BLaER1 treated with 17β-estradiol and CSF1 and Interleukin-3, amounts not matched to agents 10 nM and 100 nM (cell line): ENCODE measurements around the gene HORMAD2.
A peak's percentile ranks its signal among the peaks of the same experiment; 100 is the strongest.
"Not testable (repeated sequence)": the region's sequence is repeated elsewhere in the genome, so short reads cannot be mapped to it uniquely, and the experiment has no call there.

ENCODE experiments used
- H3K27ac ChIP-seq, 11 experiments: shearing (Covaris generic); formaldehyde crosslinking; 2 replicates each; pipeline ENCODE4 v1.8.1; 2022
- H3K27me3 ChIP-seq, 11 experiments: shearing (Covaris generic); formaldehyde crosslinking; 2 replicates each; pipeline ENCODE4 v1.8.1; 2022
- H3K36me3 ChIP-seq, 11 experiments: shearing (Covaris generic); formaldehyde crosslinking; 2 replicates each; pipeline ENCODE4 v1.8.1; 2022
- H3K4me1 ChIP-seq, 10 experiments: shearing (Covaris generic); formaldehyde crosslinking; 2 replicates each; pipeline ENCODE4 v1.8.1; 2022
- H3K4me2 ChIP-seq, 11 experiments: shearing (Covaris generic); formaldehyde crosslinking; 2 replicates each; pipeline ENCODE4 v1.8.1; 2022
- H3K4me3 ChIP-seq, 10 experiments: shearing (Covaris generic); formaldehyde crosslinking; 2 replicates each; pipeline ENCODE4 v1.8.1; 2022
- H3K9ac ChIP-seq, 11 experiments: shearing (Covaris generic); formaldehyde crosslinking; 2 replicates each; pipeline ENCODE4 v1.8.1; 2022
- H3K9me3 ChIP-seq, 11 experiments: shearing (Covaris generic); formaldehyde crosslinking; replicated peaks in 1 of 11; 2 replicates each; pipeline ENCODE4 v1.8.1; 2022
- H4K20me1 ChIP-seq, 11 experiments: shearing (Covaris generic); formaldehyde crosslinking; 2 replicates each; pipeline ENCODE4 v1.8.1; 2022
- Cebpa-rat ChIP-seq, 11 experiments: shearing (Covaris generic); IDR thresholded peaks; 2 replicates each; pipeline ENCODE4 v1.8.1; 2022

The HORMAD2 gene

DNA sequence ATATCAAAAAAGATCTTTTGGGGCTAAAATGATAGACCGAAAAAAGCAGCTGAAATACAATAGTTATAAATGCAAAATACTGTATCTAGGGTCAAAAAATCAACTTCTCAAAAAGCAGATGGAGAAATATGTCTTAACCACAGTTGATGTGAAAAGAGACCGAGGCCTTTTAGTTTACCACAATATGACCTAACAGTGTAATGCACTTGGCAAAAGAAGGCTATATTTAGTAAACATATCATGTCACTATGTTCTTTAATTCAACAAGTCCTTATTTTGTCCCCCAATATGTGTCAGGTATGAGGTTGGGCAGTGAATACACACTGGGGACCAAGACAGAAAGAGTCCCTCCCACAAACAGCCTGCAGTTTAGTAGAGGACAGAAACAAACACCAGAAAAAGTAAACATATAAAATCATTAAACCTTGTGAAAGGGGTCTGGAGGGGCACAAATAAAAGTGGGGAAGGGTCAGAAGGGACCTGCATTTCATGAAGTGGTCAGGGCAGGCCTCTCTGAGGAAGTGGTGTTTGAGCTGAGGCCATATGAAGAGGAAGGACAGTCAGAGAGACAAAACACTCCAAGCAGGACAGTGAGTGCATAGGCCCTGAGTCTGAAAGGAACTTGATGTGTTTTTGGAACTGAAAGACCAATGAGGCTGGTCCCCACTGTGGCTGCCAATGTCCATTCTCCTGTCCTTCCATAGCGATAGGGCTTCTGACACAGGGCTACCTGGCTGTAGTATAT, 112.9 kb downstream of the HORMAD2 start:
- Histone ChIP-seq H3K9me3 (no peaks in the 10 kb centered on the region), H3K27me3 (no peaks in the 10 kb centered on the region), H3K4me1 (peaks cover 27 to 66% (median 45%) of the 10 kb centered on the region in 10 experiments), H3K36me3 (no peaks in the 10 kb centered on the region), H3K27ac (0 out of 22 replicates have a peak overlapping the region, but pooled peaks of 1 of the 11 experiments have one; percentile 5), H3K4me2 (peak overlapping the region in 4 of 11 experiments; percentile 5 to 45 (median 24); a peak in 7 of 22 replicates), H4K20me1 (no peaks in the 10 kb centered on the region), H3K9ac (no peak overlapping the region), H3K4me3 (no peak overlapping the region)
- no peak for TF ChIP-seq Cebpa-rat (IDR thresholded peaks at IDR 0.05)

DNA sequence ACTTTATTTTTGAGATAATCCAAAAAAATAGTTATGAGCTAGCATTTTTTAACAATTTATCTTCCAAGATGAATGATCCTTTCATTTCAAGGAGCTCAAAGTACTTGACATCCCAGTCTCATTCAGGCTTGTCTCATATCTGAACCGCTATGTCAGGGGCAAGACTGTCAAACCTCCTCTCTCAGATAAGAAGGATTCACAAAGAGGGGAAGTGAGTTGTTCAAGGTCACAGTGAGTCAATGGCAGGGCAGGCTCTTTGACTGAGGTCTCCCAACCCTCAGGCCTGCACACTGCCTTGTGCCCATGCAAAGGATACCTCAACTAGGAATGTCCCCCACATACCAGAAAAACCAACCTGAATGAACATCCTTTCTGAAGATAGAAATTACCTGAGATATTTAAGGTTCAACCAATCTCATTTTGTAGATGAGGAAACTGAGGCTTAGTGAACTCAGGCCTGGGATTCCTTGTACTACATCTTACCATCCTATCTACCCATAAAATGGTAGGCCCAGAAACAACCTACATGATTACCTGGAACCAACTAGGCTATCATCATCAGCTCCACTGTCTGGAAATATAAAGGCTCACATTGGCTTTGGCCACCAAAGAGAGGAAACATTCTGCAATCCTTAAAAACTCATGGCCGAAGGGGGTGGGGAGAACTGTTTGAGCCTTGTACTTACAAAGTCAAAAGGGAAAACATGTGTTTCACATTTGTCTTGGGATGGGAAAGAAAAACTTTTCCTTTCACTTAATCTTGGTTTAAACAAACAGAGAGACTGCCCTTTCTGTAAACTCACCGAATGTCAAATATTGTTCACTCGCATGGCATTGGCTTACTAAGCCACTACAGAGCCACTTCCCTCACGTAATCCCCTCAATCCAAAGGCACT, 115.2 kb downstream of the HORMAD2 start:
- Histone ChIP-seq H3K4me2 (peak overlapping the region; percentile 62 to 84 (median 74)), H3K4me1 (peaks cover 26 to 71% (median 47%) of the 10 kb centered on the region in 10 experiments), H3K9ac (peak overlapping the region in 4 of 11 experiments; percentile 19 to 48 (median 40); a peak in 4 of 22 replicates), H3K4me3 (no peak overlapping the region), H4K20me1 (no peaks in the 10 kb centered on the region), H3K27me3 (no peaks in the 10 kb centered on the region), H3K9me3 (no peaks in the 10 kb centered on the region), H3K27ac (peak overlapping the region in 9 of 11 experiments; percentile 55 to 73 (median 65); a peak in 17 of 22 replicates), H3K36me3 (no peaks in the 10 kb centered on the region)
- TF ChIP-seq Cebpa-rat (IDR thresholded peaks at IDR 0.05), result no peak

DNA sequence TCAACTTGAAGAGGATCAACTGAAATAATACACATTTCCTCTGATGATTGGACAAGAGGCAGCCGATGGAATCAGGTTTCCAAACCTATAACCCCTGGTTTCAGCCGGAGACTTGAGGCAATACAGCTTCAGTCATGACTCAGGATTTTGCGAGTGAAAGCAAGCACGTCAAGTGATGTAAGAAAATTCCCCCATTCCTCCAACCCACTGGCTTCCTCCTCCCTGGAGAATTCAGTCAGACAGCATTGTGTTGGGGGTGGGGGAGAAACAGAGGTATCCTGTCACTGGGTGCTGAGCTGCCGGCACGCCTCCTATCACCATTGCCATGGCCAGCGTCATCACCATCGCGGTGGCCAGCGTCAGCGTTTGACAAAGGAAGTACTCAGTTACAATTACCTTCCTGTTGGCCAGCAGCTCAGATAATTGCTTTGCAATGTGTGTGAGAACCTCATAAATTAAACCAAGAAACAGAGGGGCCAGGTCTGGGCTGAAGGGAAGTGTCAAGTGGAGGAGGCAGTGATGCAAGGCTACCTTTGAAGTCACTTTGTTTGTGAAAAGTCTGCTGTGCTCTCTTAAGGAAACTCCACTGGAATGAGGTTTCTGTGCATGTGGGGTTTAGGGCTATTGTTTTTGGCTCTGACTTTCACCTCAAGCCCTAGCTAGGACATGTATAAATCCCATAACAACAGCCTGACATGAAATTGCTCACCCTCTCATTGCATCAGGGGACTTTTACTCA, 116.0 kb downstream of the HORMAD2 start:
- Histone ChIP-seq H3K9ac (peak overlapping the region in 8 of 11 experiments; percentile 19 to 58 (median 40); a peak in 14 of 22 replicates), H3K4me1 (peaks cover 19 to 65% (median 44%) of the 10 kb centered on the region in 10 experiments), H3K4me2 (peak overlapping the region; percentile 62 to 84 (median 74)), H3K4me3 (no peak overlapping the region), H3K9me3 (no peaks in the 10 kb centered on the region), H4K20me1 (no peaks in the 10 kb centered on the region), H3K27me3 (no peaks in the 10 kb centered on the region), H3K27ac (peak overlapping the region in 10 of 11 experiments; percentile 15 to 73 (median 65); a peak in 18 of 22 replicates), H3K36me3 (no peaks in the 10 kb centered on the region)
- TF ChIP-seq Cebpa-rat (IDR thresholded peaks at IDR 0.05), result peak in 1 of 11 experiments; percentile 33; a peak in 3 of 22 replicates

DNA sequence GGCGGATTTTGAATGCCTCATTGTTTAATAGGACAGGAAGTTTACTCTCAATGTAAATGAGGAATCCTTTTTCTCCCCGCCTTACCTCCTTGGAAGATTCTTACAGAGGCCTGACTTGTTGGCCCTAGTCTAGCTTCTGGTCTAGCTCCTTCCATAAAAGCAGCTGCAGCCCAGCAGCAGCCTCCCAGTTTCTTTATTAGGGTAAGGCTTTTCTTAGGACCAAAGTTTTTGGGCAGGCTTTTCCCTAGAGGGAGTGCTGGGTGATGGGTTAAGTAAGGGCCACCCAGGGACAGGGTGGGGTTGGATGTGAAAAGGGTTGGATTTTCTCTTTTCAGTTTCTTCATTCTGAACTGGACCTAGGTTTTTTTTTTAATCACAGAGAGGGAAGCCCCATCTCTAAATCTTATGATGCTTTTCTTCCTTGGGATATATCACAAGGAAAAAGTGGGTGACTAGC, 116.6 kb downstream of the HORMAD2 start:
- peak overlapping the region in 10 of 11 experiments; percentile 15 to 73 (median 65); a peak in 18 of 22 replicates for H3K27ac ChIP-seq
- no peaks in the 10 kb centered on the region for H3K36me3 ChIP-seq
- H3K4me2 ChIP-seq, result peak overlapping the region; percentile 62 to 84 (median 74)
- H3K4me3 ChIP-seq, result no peak overlapping the region
- peak overlapping the region in 8 of 11 experiments; percentile 19 to 58 (median 40); a peak in 14 of 22 replicates for H3K9ac ChIP-seq
- no peaks in the 10 kb centered on the region for H3K9me3 ChIP-seq
- no peaks in the 10 kb centered on the region for H3K27me3 ChIP-seq
- TF ChIP-seq Cebpa-rat (IDR thresholded peaks at IDR 0.05), result 0 out of 22 replicates have a peak, but pooled peaks of 1 of the 11 experiments have one; percentile 3
- H4K20me1 ChIP-seq, result no peaks in the 10 kb centered on the region
- peaks cover 19 to 63% (median 43%) of the 10 kb centered on the region in 10 experiments for H3K4me1 ChIP-seq

DNA sequence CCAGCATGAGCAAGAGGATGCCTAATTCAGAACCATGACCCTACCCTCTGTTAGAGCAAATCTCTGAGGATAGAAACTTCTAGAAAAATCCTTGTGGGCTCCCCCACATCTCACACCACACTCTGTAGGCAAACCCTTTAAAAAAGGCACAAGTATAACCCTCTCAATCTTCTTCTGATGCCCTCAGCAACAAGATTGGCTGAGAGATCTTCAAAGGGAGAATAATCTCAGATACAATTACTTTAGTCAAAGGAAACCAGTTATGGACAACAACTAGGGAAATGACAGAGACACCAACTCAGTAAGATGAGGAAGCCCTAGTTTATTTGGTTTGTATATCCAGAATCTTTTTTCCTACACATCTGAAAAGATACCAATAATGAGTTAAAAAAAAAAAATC, 117.1 kb downstream of the HORMAD2 start:
- TF ChIP-seq Cebpa-rat (IDR thresholded peaks at IDR 0.05), result no peak
- peak overlapping the region in 2 of 11 experiments; percentile 43 to 48; a peak in 4 of 22 replicates for H3K9ac ChIP-seq
- no peaks in the 10 kb centered on the region for H3K36me3 ChIP-seq
- peak overlapping the region; percentile 62 to 84 (median 74); a peak in 19 of 22 replicates for H3K4me2 ChIP-seq
- H3K27me3 ChIP-seq, result no peaks in the 10 kb centered on the region
- peak overlapping the region in 9 of 11 experiments; percentile 55 to 73 (median 65); a peak in 14 of 22 replicates for H3K27ac ChIP-seq
- peaks cover 19 to 59% (median 41%) of the 10 kb centered on the region in 10 experiments for H3K4me1 ChIP-seq
- H4K20me1 ChIP-seq, result no peaks in the 10 kb centered on the region
- H3K4me3 ChIP-seq, result no peak overlapping the region
- H3K9me3 ChIP-seq, result no peaks in the 10 kb centered on the region

DNA sequence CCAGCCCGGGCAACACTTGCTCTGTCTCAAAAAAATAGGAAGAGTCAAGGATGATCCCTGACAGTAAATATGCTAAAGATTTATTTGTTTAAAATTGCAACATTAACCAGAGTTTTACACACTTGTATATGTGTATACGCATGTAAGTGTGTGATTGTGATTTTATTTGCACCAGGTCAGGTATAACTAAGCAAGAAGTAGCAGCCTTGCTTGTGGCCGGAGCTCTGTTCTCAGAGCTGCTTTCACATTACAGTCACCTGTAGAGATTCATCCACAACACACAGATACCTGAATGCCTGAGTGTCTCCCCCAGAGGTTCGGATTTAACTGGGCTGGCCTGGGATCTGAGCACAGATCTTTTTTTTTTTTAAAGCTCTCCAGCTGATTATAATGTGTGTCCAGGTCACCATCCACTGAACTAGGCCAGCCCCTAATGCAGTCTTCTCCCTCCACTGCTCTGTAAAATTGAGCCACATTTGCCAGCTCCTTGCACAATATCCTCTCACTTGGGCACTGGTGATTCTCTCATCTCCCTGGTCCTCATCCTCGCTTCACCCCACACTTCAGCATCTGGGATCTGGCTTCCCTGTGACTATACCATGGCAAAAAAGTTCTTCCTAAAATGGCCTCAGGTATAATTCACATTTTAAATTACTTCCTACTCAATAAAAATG, 118.0 kb downstream of the HORMAD2 start:
- Histone ChIP-seq H3K4me2 (peak overlapping the region in 5 of 11 experiments; percentile 1 to 71 (median 6); a peak in 5 of 22 replicates), H3K27ac (no peak overlapping the region), H3K27me3 (no peaks in the 10 kb centered on the region), H3K9me3 (no peaks in the 10 kb centered on the region), H3K4me1 (peaks cover 19 to 50% (median 33%) of the 10 kb centered on the region in 10 experiments), H3K4me3 (no peak overlapping the region), H3K9ac (no peak overlapping the region), H3K36me3 (no peaks in the 10 kb centered on the region), H4K20me1 (no peaks in the 10 kb centered on the region)
- TF ChIP-seq Cebpa-rat (IDR thresholded peaks at IDR 0.05), result no peak

DNA sequence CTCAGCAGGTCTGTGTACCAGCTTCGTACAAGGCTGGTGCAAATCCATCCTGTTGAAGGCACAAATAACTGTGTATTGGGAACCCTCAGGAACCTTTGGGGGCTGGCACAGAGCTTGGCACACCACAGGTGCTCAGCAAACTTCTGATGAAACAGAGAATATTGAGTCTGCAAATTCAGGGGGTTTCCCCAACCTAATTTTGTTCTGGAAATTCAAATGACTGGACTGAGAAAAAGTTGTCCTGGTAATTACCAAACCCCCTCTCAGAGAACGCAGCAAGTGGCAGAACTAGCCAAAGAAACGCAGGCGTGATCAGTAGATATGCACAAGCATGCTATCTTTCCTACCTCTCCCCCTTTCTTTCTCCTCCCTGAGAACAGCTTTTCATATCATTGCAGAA, 118.7 kb downstream of the HORMAD2 start:
- TF ChIP-seq Cebpa-rat (IDR thresholded peaks at IDR 0.05), result no peak
- Histone ChIP-seq H3K27me3 (no peaks in the 10 kb centered on the region), H4K20me1 (no peaks in the 10 kb centered on the region), H3K4me2 (peak overlapping the region in 1 of 11 experiments; percentile 7; a peak in 3 of 22 replicates), H3K4me1 (peaks cover 19 to 46% (median 32%) of the 10 kb centered on the region in 10 experiments), H3K36me3 (no peaks in the 10 kb centered on the region), H3K9ac (no peak overlapping the region), H3K4me3 (no peak overlapping the region), H3K27ac (no peak overlapping the region), H3K9me3 (no peaks in the 10 kb centered on the region)

DNA sequence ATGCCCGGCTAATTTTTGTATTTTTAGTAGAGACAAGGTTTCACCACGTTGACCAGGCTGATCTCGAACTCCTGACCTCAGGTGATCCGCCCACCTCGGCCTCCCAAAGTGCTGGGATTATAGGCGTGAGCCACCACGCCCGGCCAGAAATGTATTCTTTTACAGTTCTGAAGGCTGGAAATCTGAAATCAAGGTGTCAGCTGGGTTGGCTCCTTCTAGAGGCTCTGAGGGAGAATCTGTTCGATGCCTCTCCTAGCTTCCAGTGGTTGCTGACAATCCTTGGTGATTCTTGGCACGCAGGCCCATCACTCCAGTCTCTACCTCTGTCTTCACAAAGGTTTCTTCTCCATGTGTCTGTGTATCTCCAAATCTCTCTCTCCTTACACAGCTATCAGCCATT, 120.6 kb downstream of the HORMAD2 start:
- not testable (repeated sequence) for H3K4me2 ChIP-seq, H3K27ac ChIP-seq, H3K4me3 ChIP-seq, H3K9ac ChIP-seq, H3K36me3 ChIP-seq, H4K20me1 ChIP-seq, H3K9me3 ChIP-seq, H3K27me3 ChIP-seq
- peaks cover 11 to 46% (median 34%) of the 10 kb centered on the region in 10 experiments for H3K4me1 ChIP-seq
